ENCODE measurements around the gene GPHN.

Gene GPHN

GRCh38 chr14:66923251-66923650 lies 415.3 kb downstream of the GPHN start:
- H3K4me3 Mint-ChIP-seq: no peak overlapping the region
- peaks cover 44% of the 10 kb centered on the region for H3K36me3 Mint-ChIP-seq
- H3K27ac Mint-ChIP-seq: no peak overlapping the region
- no peaks in the 10 kb centered on the region for H3K27me3 Mint-ChIP-seq
- no peaks in the 10 kb centered on the region for H3K4me1 Mint-ChIP-seq
- H3K9me3 Mint-ChIP-seq: peaks cover 19% of the 10 kb centered on the region

GRCh38 chr14:66939409-66939808 lies 431.5 kb downstream of the GPHN start:
- H3K36me3 Mint-ChIP-seq: peaks cover 45% of the 10 kb centered on the region
- no peak overlapping the region for H3K27ac Mint-ChIP-seq
- H3K27me3 Mint-ChIP-seq: no peaks in the 10 kb centered on the region
- no peaks in the 10 kb centered on the region for H3K4me1 Mint-ChIP-seq
- H3K9me3 Mint-ChIP-seq: peaks cover 17% of the 10 kb centered on the region
- no peak overlapping the region for H3K4me3 Mint-ChIP-seq

- Mint-ChIP-seq H3K4me1 (no peaks in the 10 kb centered on the region), H3K27me3 (no peaks in the 10 kb centered on the region), H3K36me3 (peaks cover 41% of the 10 kb centered on the region), H3K4me3 (no peak overlapping the region), H3K27ac (no peak overlapping the region), H3K9me3 (peaks cover 18% of the 10 kb centered on the region)
These were observed 436.9 kb downstream of the GPHN start for GRCh38 chr14:66944872-66945271.

- Mint-ChIP-seq H3K4me3 (no peak overlapping the region), H3K36me3 (peaks cover 52% of the 10 kb centered on the region), H3K9me3 (peaks cover 29% of the 10 kb centered on the region), H3K4me1 (no peaks in the 10 kb centered on the region), H3K27ac (no peak overlapping the region), H3K27me3 (no peaks in the 10 kb centered on the region)
These were observed 447.2 kb downstream of the GPHN start for GRCh38 chr14:66955159-66955558.

DNA sequence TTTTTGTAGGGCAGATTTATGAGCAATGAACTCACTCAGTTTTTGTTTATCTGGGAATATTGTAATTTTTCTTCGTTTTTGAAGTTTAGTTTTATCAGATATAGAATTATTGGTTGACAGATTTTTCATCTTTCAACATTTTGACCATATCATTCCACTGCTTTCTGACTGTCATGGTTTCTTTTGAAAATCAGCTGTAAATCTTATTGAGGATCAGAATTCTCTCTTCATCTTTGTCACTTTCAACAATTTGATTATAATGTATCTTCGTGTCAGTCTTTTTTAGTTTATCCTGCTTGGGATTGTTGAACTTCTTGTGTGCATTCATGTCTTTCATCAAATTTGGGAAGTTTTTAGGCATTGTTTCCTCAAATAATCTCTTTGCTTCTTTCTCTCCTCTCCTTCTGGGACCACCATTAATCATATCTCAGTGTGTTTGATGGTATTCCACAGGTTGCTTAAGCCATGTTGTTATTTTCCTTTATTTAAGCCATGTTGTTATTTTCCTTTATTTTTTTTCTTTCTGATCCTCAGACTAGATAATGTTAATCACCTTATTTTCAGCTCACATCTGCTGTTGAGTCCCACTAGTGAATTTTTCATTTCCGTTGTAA lies 451.6 kb downstream of the GPHN start:
- no peak overlapping the region for H3K4me3 Mint-ChIP-seq
- no peaks in the 10 kb centered on the region for H3K4me1 Mint-ChIP-seq
- H3K27me3 Mint-ChIP-seq: no peaks in the 10 kb centered on the region
- peaks cover 57% of the 10 kb centered on the region for H3K36me3 Mint-ChIP-seq
- peaks cover 18% of the 10 kb centered on the region for H3K9me3 Mint-ChIP-seq
- H3K27ac Mint-ChIP-seq: no peak overlapping the region

GRCh38 chr14:66965831-66966230 lies 457.9 kb downstream of the GPHN start:
- no peaks in the 10 kb centered on the region for H3K4me1 Mint-ChIP-seq
- H3K36me3 Mint-ChIP-seq: peaks cover 34% of the 10 kb centered on the region
- no peak overlapping the region for H3K4me3 Mint-ChIP-seq
- H3K27ac Mint-ChIP-seq: no peak overlapping the region
- no peaks in the 10 kb centered on the region for H3K27me3 Mint-ChIP-seq
- H3K9me3 Mint-ChIP-seq: no peaks in the 10 kb centered on the region

DNA sequence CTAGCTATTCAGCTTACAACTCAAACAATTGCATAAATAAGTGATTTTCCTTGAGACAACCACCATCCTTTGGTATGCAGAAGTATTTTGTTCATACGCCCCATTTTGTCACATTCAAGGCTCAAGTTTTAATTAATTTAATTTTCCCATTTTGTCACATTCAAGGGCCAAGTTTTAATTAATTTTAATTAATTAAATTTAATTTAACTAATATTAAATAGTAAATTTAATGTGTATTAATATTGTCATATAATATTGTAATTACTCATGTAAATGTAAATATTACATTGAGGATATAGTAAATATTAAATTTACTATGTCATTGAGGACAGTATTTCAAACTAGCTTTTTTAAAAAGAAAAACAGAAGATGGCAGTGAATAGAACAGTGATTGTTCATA lies 464.5 kb downstream of the GPHN start:
- Mint-ChIP-seq H3K27me3 (no peaks in the 10 kb centered on the region), H3K36me3 (peaks cover 6% of the 10 kb centered on the region), H3K9me3 (no peaks in the 10 kb centered on the region), H3K4me1 (no peaks in the 10 kb centered on the region), H3K27ac (no peak overlapping the region), H3K4me3 (no peak overlapping the region)

DNA sequence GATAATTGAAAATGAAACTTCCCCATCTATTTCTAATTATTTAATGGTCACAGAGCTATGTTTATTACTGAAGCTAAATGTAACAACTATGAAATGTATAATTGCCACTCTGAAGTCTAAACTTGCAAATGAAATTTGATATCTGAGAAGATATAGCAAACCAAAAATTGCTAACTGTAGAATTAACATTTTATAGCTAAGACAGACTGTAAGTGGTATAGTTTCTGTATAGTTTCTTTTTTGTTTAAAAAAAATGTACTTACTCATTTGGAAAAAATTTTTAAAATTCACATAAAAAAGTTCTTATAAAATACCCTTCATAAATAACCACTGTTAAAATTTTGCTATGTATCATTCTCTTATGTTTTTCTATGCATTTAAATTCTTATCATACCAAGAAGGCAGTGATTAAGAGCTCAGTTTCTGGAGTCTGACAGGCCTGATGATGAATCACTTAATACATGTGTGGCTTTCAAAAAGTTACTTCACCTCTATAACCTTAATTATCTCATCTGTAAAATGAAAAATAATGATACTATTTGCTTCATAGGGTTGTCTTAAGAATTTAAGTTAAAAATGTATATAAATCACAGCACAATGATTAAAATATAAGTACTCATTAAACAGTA lies 466.6 kb downstream of the GPHN start:
- no peaks in the 10 kb centered on the region for H3K4me1 Mint-ChIP-seq
- peaks cover 6% of the 10 kb centered on the region for H3K36me3 Mint-ChIP-seq
- no peaks in the 10 kb centered on the region for H3K9me3 Mint-ChIP-seq
- H3K4me3 Mint-ChIP-seq: no peak overlapping the region
- no peaks in the 10 kb centered on the region for H3K27me3 Mint-ChIP-seq
- no peak overlapping the region for H3K27ac Mint-ChIP-seq

DNA sequence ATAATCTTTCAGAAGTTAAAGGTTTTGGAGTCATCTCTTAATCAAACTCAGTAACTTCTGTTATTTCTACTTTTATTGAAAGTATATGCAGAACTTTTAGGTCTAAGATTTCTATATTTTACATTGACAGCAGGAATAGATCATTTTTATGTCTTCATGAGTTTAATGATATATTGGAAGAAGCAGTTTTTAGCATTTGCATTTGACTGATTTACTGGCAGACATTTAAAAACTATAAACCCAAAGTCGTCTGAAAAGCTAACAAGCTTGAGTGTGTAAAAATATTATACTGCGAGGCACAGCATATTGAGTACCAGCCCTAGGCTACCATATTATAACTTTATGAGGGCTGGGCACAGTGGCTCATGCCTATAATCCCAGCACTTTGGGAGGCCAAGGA lies 467.3 kb downstream of the GPHN start:
- H3K4me1 Mint-ChIP-seq: no peaks in the 10 kb centered on the region

GRCh38 chr14:66979101-66979974 lies 471.4 kb downstream of the GPHN start:
- no peaks in the 10 kb centered on the region for H3K27me3 Mint-ChIP-seq

More for the DNA sequence above, 467.3 kb downstream of the GPHN start:
- Mint-ChIP-seq H3K36me3 (peaks cover 7% of the 10 kb centered on the region), H3K27me3 (no peaks in the 10 kb centered on the region), H3K4me3 (no peak overlapping the region), H3K9me3 (no peaks in the 10 kb centered on the region), H3K27ac (no peak overlapping the region)

DNA sequence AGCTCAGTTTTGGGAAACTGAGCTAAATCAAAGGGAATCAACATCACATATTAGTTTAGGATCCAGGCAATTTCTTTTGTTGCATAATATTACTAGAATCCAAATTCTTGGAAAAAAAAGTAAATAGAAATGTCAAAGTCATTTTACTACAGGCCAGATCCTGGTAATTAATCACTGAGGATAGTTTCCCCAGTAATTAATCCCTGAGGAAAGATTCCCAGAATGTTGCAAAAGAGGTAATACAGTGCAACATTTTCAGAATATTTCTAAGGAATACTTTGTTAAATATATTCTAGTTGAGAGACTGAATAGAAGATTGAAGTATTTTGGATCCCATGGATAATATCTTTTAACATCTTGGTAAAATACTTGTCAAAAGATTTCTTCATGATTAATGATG lies 474.3 kb downstream of the GPHN start:
- no peaks in the 10 kb centered on the region for H3K4me1 Mint-ChIP-seq
- H3K4me3 Mint-ChIP-seq: no peak overlapping the region
- H3K27ac Mint-ChIP-seq: no peak overlapping the region
- H3K9me3 Mint-ChIP-seq: peaks cover 5% of the 10 kb centered on the region
- no peaks in the 10 kb centered on the region for H3K27me3 Mint-ChIP-seq
- H3K36me3 Mint-ChIP-seq: peaks cover 15% of the 10 kb centered on the region

More at GRCh38 chr14:66979101-66979974, 471.4 kb downstream of the GPHN start:
- H3K36me3 Mint-ChIP-seq: peaks cover 6% of the 10 kb centered on the region
- H3K4me1 Mint-ChIP-seq: no peaks in the 10 kb centered on the region
- H3K9me3 Mint-ChIP-seq: no peaks in the 10 kb centered on the region
- H3K27ac Mint-ChIP-seq: no peak overlapping the region
- H3K4me3 Mint-ChIP-seq: no peak overlapping the region

GRCh38 chr14:66992776-66993175 lies 484.8 kb downstream of the GPHN start:
- no peaks in the 10 kb centered on the region for H3K9me3 Mint-ChIP-seq
- H3K36me3 Mint-ChIP-seq: peaks cover 14% of the 10 kb centered on the region
- no peak overlapping the region for H3K4me3 Mint-ChIP-seq
- no peaks in the 10 kb centered on the region for H3K27me3 Mint-ChIP-seq
- H3K27ac Mint-ChIP-seq: no peak overlapping the region
- H3K4me1 Mint-ChIP-seq: no peaks in the 10 kb centered on the region

GRCh38 chr14:66993512-66993911 lies 485.6 kb downstream of the GPHN start:
- Mint-ChIP-seq H3K36me3 (peaks cover 12% of the 10 kb centered on the region), H3K27me3 (no peaks in the 10 kb centered on the region), H3K9me3 (no peaks in the 10 kb centered on the region), H3K27ac (no peak overlapping the region), H3K4me3 (no peak overlapping the region), H3K4me1 (no peaks in the 10 kb centered on the region)

- Mint-ChIP-seq H3K4me3 (no peak overlapping the region), H3K27me3 (no peaks in the 10 kb centered on the region), H3K27ac (no peak overlapping the region), H3K9me3 (no peaks in the 10 kb centered on the region), H3K36me3 (peaks cover 12% of the 10 kb centered on the region), H3K4me1 (no peaks in the 10 kb centered on the region)
These were observed 490.1 kb downstream of the GPHN start for GRCh38 chr14:66998013-66998412.

GRCh38 chr14:66999978-67000377 lies 492.0 kb downstream of the GPHN start:
- peaks cover 8% of the 10 kb centered on the region for H3K36me3 Mint-ChIP-seq
- H3K9me3 Mint-ChIP-seq: no peaks in the 10 kb centered on the region
- H3K4me1 Mint-ChIP-seq: no peaks in the 10 kb centered on the region
- H3K4me3 Mint-ChIP-seq: no peak overlapping the region
- no peak overlapping the region for H3K27ac Mint-ChIP-seq
- no peaks in the 10 kb centered on the region for H3K27me3 Mint-ChIP-seq

Data from activated naive CD4-positive, alpha-beta T cell treated with anti-CD3 and anti-CD28 coated beads, Interleukin-2, amount 50 U/mL, for 24 hours (primary cell).